ENCODE data around the gene PPM1K. TPM values are rescaled to one million over a fixed set of nuclear protein-coding genes. Genes with fewer than 3 reads are reported as not detected.

Gene PPM1K
- polyA plus RNA-seq, 1 donor (not counting 4 experiments of a cell fraction or from before 2014, with no cell fraction given) = 9.8 TPM

- TF ChIP-seq, protein P1, sequence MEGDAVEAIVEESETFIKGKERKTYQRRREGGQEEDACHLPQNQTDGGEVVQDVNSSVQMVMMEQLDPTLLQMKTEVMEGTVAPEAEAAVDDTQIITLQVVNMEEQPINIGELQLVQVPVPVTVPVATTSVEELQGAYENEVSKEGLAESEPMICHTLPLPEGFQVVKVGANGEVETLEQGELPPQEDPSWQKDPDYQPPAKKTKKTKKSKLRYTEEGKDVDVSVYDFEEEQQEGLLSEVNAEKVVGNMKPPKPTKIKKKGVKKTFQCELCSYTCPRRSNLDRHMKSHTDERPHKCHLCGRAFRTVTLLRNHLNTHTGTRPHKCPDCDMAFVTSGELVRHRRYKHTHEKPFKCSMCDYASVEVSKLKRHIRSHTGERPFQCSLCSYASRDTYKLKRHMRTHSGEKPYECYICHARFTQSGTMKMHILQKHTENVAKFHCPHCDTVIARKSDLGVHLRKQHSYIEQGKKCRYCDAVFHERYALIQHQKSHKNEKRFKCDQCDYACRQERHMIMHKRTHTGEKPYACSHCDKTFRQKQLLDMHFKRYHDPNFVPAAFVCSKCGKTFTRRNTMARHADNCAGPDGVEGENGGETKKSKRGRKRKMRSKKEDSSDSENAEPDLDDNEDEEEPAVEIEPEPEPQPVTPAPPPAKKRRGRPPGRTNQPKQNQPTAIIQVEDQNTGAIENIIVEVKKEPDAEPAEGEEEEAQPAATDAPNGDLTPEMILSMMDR (optimal IDR thresholded peaks at IDR 0.05 in 1 of 3, IDR thresholded peaks at IDR 0.05 in 1 of 3, conservative IDR thresholded peaks at IDR 0.05 in 1 of 3; ENCODE audit: extremely low read depth in 1 of 3, insufficient read depth in 2 of 3, low read length in 3 of 3) = no peak
- TF ChIP-seq EZH2 (IDR thresholded peaks at IDR 0.05; ENCODE audit: low read length) = no peak
These were observed 29.2 kb downstream of the PPM1K start for GRCh38 chr4:88255111-88255510.

DNA sequence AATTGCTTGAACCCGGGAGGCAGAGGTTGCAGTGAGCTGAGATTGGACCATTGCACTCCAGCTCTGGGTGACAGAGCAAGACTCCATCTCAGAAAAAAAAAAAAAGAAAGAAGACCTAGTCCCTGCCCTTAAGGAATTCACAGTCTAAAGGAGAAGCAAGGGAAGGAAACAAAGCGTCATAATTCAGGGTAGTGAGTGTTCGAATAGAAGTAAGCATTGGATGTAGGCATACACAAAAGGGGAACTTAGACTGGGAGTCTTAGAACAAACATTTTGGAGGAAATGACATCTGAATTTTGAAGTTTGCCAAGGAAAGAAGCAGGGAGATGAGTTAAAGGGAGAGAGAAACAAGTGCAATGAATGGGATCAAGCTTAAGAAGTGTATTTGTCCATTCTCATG is 32.4 kb downstream of the PPM1K start:
- Histone ChIP-seq H3K9ac (ENCODE audit: control insufficient read depth, extremely low read depth, insufficient read depth, low read length) (no peak overlapping the region), H3K4me1 (ENCODE audit: control insufficient read depth, extremely low read depth, insufficient read depth, low read length) (no peaks in the 10 kb centered on the region), H3K36me3 (ENCODE audit: control insufficient read depth in 2 of 2, extremely low read depth in 1 of 2, insufficient read depth in 2 of 2, low read length in 2 of 2) (no peaks in the 10 kb centered on the region), H2AFZ (ENCODE audit: control insufficient read depth, low read length) (no peak overlapping the region), H3K27ac (ENCODE audit: control insufficient read depth, insufficient read depth, low read length) (no peak overlapping the region), H4K20me1 (ENCODE audit: control insufficient read depth, extremely low read depth, insufficient read depth, low read length) (no peaks in the 10 kb centered on the region), H3K9me3 (ENCODE audit: control insufficient read depth, low read depth, low read length) (no peaks in the 10 kb centered on the region), H3K4me3 (ENCODE audit: control insufficient read depth in 2 of 3, extremely low read depth in 1 of 3, insufficient read depth in 2 of 3, low read depth in 1 of 3, low read length in 3 of 3) (no peak overlapping the region), H3K4me2 (ENCODE audit: control insufficient read depth, extremely low read depth, insufficient read depth, low read depth, low read length) (no peak overlapping the region), H3K79me2 (ENCODE audit: control insufficient read depth, insufficient read depth, low read length) (no peaks in the 10 kb centered on the region), H3K9me1 (ENCODE audit: control insufficient read depth, extremely low read depth, insufficient read depth, low read length) (no peaks in the 10 kb centered on the region), H3K27me3 (ENCODE audit: control insufficient read depth, extremely low read depth, insufficient read depth, low read length) (no peaks in the 10 kb centered on the region)
- FAIRE-seq = no peak
- DNase-seq (ENCODE audit: low read depth, low spot score) = no peak
- dilution Hi-C loops (cut with MboI; ENCODE audit: extremely low pct_ligation_motif_present, low sequenced_read_pairs) = no loop called here
- TF ChIP-seq, protein P1 (optimal IDR thresholded peaks at IDR 0.05 in 1 of 3, IDR thresholded peaks at IDR 0.05 in 1 of 3, conservative IDR thresholded peaks at IDR 0.05 in 1 of 3; ENCODE audit: extremely low read depth in 1 of 3, insufficient read depth in 2 of 3, low read length in 3 of 3) = no peak
- TF ChIP-seq EZH2 (IDR thresholded peaks at IDR 0.05; ENCODE audit: low read length) = no peak

More at GRCh38 chr4:88255111-88255510, 29.2 kb downstream of the PPM1K start:
- Histone ChIP-seq H3K27ac (ENCODE audit: control insufficient read depth, insufficient read depth, low read length) (no peak overlapping the region), H3K79me2 (ENCODE audit: control insufficient read depth, insufficient read depth, low read length) (no peaks in the 10 kb centered on the region), H3K9ac (ENCODE audit: control insufficient read depth, extremely low read depth, insufficient read depth, low read length) (no peak overlapping the region), H3K4me3 (ENCODE audit: control insufficient read depth in 2 of 3, extremely low read depth in 1 of 3, insufficient read depth in 2 of 3, low read depth in 1 of 3, low read length in 3 of 3) (no peak overlapping the region), H3K4me1 (ENCODE audit: control insufficient read depth, extremely low read depth, insufficient read depth, low read length) (no peaks in the 10 kb centered on the region), H3K27me3 (ENCODE audit: control insufficient read depth, extremely low read depth, insufficient read depth, low read length) (no peaks in the 10 kb centered on the region), H3K36me3 (ENCODE audit: control insufficient read depth in 2 of 2, extremely low read depth in 1 of 2, insufficient read depth in 2 of 2, low read length in 2 of 2) (no peaks in the 10 kb centered on the region), H4K20me1 (ENCODE audit: control insufficient read depth, extremely low read depth, insufficient read depth, low read length) (no peaks in the 10 kb centered on the region), H3K9me1 (ENCODE audit: control insufficient read depth, extremely low read depth, insufficient read depth, low read length) (no peaks in the 10 kb centered on the region), H3K9me3 (ENCODE audit: control insufficient read depth, low read depth, low read length) (no peaks in the 10 kb centered on the region), H3K4me2 (ENCODE audit: control insufficient read depth, extremely low read depth, insufficient read depth, low read depth, low read length) (no peak overlapping the region), H2AFZ (ENCODE audit: control insufficient read depth, low read length) (no peak overlapping the region)
- FAIRE-seq (no peak), DNase-seq (ENCODE audit: low read depth, low spot score) (no peak)
- dilution Hi-C loops (cut with MboI; ENCODE audit: extremely low pct_ligation_motif_present, low sequenced_read_pairs) = no loop called here

Data from keratinocyte (primary cell).